Stimulated activated CD4-positive, alpha-beta T cell treated with anti-CD3 and anti-CD28 coated beads, Interleukin-4, amount 100 ng/mL, for 4 hours (primary cell): Measurements from ENCODE around the gene ARHGAP42.
"Not testable (repeated sequence)": the region's sequence is repeated elsewhere in the genome, so short reads cannot be mapped to it uniquely, and the experiment has no call there.

Experiments used
- DNase-seq, 2 experiments: peaks; one replicate each; pipeline ENCODE4 v3.0.0-alpha.2; 2020

ARHGAP42 gene

DNA sequence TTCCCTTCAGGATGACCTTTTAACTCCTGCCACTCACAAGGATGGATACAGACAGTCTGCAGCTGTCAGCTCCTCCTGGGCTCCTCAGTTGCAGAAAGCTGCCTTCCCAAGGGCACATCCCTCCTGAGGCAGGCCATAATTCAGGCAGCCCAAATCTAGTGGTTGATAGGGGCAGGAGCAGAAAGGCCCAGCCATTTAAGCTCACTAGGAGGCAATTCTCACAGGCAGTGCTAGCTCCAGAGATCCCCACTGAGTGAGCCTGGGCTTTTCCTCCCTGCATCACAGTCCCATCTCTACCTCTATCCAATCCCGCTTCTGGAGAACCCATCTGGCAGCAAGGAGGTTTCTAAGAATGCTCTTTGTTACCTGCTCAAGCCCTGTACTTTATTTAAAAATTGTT is 200.6 kb downstream of the ARHGAP42 start:
- DNase-seq, result no peak

DNA sequence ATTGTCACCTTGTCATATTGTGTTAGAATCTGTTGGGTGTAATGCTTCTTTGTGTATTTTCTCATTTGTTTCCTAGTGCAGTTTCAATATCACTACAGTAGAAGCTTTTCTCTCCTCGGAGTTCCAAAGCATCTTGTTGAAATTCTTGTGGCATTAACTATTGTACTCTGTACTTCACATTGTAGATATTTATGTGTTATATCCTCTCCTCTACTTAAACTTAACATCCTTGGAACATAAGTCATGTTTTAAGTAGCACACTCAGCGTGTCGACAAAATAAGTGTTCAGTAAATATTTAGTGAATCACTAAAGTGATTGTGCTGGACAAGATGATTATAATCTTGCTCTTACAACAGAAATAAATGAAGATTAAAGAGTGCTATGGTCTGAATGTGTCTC is 201.7 kb downstream of the ARHGAP42 start:
- DNase-seq, result no peak

DNA sequence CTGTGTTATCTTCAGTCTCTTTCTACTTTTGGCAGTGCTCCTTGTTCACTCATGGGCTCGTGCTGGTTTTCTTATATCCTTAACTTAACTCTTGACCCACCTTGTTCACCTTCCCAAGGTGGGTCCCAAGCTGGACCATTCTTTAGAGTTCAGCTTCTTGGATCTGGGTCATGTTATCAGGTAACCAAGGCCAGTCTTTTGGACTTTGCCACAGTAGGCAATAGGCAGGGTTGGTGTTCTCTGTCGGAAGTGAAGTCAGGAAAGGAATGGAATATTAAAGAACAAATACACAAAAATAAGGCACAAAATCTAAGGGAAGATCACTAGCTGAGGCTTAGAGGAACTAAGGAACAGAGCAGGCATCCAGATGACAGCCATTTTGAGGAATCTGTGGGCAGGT is 202.7 kb downstream of the ARHGAP42 start:
- no peak for DNase-seq

- no peak for DNase-seq
Measured at GRCh38 chr11:100890789-100891188, 203.7 kb downstream of the ARHGAP42 start.

DNA sequence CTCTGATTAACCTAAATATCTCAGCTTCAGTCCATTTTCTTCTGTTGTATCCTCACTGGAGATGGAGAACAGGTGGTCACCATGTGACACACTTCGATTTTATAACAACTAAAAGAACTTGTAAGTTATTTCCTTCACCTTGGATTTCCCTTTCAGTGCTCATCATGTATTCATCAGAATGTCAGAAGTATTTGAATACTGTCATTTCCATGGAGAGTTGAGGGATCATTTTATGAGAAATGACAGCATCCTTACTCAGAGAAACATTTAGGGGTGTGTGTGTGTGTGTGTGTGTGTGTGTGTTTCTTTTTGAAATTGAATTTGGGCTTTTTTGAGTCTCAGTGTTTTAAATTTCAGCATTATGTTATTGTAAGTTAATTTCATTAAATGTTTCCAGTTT is 205.8 kb downstream of the ARHGAP42 start:
- DNase-seq, result no peak

DNA sequence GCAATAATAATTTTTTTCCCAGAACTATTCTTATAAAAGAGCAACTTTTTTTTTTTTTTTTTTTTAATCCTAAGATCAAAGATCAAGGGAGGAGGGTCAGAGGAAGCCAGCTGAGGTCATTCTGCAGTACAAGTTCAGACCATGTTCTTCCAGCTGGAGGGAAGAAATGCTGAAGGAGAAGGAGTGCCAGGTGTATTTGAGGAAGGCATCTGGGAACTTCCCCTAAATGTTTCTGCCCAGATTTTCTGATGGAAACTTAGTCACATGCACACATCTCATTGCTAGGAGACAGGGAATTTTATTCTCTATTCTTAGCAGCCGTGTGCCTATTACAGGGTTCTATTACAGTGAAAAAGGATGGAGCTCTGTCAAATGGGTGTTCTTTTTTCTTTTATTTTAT is 208.4 kb downstream of the ARHGAP42 start:
- DNase-seq, result no peak

- DNase-seq, result not testable (repeated sequence)
Measured at GRCh38 chr11:100895976-100896375, 208.9 kb downstream of the ARHGAP42 start.

DNA sequence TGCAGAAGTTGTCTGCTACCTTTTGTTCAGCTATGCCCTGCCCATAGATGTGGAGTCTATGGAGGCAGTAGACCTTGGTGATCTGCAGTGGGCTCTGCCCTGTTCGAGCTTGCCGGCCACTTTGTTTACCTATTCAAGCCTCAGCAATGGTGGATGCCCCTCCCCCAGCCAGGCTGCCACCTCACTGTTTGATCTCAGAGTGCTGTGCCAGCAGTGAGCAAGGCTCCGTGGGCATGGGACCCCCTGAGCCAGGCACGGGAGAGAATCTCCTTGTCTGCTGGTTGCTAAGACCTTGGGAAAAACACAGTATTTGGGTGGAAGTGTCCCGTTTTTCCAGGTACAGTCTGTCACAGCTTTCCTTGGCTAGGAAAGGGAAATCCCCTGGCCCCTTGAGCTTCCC is 214.4 kb downstream of the ARHGAP42 start:
- not testable (repeated sequence) for DNase-seq

GRCh38 chr11:100902454-100903141 is 215.5 kb downstream of the ARHGAP42 start:
- DNase-seq, result no peak

DNA sequence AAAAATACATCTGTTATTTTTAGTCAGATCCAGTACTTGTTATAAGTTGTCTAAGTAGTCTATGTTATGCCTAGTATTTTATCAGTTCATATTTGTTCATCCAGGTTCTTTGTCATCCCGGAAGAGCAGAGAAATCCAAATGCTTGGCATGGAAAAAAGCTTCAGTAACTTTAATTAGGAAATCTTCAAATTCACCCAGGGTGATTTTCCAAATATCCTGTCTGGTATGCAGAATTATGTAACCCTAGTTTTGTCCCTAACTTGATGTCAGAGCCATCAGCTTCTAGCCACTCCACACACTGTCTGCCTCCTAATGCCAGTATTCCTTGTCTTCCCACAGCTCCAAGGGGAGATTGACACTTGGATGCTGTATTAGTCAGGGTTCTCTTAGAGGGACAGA is 216.2 kb downstream of the ARHGAP42 start:
- DNase-seq, result no peak

GRCh38 chr11:100905684-100906083 is 218.6 kb downstream of the ARHGAP42 start:
- DNase-seq, result no peak

DNA sequence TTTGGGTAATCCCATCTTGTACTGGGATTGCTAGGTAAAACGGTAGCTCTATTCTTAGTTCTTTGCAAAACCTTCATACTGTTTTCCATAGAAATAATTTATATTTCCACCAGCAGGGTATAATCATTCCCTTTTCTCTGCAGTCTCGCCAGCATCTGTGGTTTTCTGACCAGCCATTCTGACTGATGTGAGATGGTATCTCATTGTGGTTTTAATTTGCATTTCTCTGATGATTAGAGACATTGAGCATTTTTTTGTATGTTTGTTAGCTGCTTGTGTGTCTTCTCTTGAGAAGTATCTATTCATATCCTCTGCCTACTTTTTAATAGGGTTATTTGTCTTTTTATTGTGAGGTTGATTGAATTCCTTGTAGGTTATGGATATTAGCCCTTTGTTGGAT is 221.7 kb downstream of the ARHGAP42 start:
- no peak for DNase-seq

DNA sequence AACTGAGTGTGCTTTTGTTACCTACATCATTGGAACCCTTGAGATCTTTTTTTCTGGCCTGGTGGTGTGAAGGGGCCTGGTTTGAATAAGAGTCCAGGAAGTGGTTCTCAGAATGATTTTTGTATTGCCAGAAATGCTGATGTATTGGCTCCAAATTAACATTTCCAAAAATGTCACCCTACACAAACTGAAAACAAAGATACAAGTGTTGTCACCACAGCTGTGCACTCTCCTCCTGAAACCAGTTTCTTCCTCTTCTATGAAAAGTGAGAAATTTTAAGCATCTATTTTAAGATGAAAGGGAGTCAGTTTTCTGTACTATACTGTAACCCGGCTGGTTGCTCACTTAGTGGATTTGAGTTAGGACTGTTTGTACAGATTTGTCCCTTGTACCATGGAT is 223.7 kb downstream of the ARHGAP42 start:
- DNase-seq, result no peak

- DNase-seq, result no peak
Measured at GRCh38 chr11:100914415-100915110, 227.5 kb downstream of the ARHGAP42 start.

- DNase-seq, result no peak
Measured at GRCh38 chr11:100918551-100919500, 231.7 kb downstream of the ARHGAP42 start.

GRCh38 chr11:100920593-100920992 is 233.5 kb downstream of the ARHGAP42 start:
- DNase-seq, result no peak

DNA sequence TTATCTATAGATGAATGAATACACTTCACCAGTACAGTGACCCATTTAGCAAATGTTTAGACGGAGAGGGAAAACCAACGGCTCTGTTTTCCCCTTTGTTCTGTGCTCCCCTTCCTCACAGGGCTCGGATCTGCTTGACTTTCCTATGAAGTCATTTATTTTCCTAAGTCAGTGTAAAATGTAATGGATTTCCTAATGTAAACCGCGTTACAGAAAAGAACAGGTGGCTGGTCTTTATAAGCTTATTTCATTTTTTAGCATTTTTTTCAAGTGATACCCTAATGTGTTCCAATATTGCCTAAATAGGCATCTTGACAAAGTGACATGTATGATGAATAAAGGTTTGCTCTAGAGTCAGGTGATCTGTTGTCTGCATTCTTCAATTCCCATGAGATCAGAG is 235.0 kb downstream of the ARHGAP42 start:
- no peak for DNase-seq

- no peak for DNase-seq
Measured at GRCh38 chr11:100923555-100923954, 236.5 kb downstream of the ARHGAP42 start.

DNA sequence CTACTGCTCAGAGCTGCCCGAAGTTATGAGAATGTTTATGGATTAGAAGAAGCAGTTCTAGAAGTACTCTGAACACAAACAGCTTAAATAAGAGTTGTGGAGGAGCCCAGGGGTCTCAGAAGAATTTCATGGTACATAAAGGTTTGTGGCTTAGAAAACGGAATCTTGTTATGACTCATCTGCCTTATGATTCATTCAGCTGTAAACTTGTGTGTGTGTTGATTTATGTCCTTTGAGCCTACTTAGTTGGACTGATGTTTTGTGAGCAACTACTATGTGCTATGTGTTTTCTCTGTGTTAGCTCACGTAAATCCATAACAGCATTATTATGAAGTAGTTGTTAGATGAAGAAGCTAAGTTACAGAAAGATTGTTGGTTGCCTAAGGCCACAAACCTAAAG is 238.8 kb downstream of the ARHGAP42 start:
- DNase-seq, result no peak

DNA sequence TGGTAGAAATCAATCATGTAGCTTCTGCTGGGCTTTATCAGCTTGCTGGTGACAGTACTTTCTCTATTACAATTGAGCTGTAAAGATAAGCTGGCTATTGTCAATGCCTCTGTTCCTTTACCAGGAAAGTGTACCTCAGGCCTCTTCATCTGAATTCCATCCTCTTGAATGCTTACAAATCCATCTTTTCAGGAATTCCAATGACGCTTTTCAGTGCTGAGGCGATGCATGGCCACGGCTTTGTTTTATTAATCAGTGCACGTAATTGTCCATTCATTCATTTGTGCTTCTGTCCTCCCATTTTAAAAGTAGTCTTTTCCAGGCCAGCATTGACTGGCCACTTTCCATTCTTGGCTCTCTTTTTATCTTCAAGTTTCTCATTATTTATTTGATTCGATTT is 240.5 kb downstream of the ARHGAP42 start:
- DNase-seq, result no peak

GRCh38 chr11:100928426-100928825 is 241.3 kb downstream of the ARHGAP42 start:
- DNase-seq, result no peak

GRCh38 chr11:100929377-100929776 is 242.3 kb downstream of the ARHGAP42 start:
- DNase-seq, result no peak

DNA sequence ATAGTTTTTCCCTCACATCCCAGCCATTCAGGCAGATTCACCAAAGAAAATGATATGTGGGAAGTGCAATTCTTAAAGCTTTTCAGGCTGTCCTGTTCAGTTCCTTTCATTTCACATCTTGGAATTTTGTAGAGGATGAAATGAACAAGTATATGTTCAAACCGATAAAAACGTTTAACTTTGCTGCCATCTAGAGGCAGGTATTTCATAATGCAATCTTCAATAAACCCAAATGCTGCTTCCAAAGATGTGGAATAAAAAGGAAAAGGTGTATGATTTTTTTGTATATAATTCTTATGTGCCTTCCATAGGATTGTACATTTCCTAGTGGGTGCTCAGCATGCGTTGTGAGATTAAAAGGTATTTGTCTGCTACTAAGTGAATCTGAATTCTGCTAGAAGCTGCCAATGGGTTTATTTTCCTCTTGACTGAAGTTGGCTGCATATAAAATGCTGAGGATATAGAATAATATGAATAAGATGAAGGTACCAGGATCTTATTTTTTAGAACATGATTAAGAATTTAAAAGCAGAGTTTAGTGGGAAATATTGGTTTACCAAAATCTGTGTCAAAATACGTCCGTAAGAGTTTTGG is 243.2 kb downstream of the ARHGAP42 start:
- DNase-seq, result no peak
